HFF-Myc (cell line): ENCODE measurements around the gene SCMH1.

Experiments used
- DNase-seq: peaks from one replicate; pipeline ENCODE4 v3.0.0-alpha.2; 2011; ENCODE audit warnings: low read depth; ENCODE audit errors: extremely low read depth
- H3K4me3 ChIP-seq: replicated peaks from 2 replicates; pipeline ENCODE4 v1.5.1; 2011; ENCODE audit warnings: low read depth, mild to moderate bottlenecking, control low read depth, low read length
- TF ChIP-seq, protein P1 (sequence below): IDR thresholded peaks from 2 replicates; pipeline ENCODE4 v1.5.1; 2012; ENCODE audit warnings: mild to moderate bottlenecking, low read depth, low read length, control low read depth; ENCODE audit errors: missing control alignments

SCMH1 gene

DNA sequence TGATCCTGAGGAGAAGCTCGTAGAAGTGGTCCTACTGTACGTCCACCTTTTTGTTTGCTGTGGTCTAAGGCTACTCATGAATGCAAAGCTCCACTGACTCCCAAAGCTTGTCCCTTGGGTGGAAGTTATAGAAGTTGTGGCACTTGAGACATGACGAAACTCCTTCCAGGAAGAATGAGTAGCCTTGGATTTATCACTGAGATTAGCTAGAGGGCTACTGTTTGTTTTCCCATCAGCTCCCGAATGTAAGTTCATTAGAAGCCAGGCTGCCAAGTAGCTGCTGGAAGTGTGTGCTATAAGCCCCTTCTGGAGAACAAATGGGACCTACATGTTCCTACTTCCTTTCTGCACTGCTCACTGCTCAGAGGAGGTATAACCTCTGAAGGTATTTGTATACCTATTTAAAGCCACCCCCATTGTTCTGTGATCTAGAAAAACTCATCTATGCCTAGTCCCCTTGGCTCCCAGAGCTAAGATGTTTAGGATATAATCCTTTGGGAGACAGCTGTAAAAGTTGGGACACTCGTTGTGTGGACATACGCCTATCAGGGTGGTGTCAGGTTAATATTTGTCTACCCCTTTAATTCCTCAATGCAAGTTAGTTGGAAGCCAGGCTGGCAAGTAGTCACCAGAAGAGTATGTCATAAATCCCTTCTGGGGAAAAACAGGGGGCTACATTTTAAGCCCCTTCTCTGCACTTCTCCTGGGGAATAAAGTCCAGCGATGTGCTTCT lies 72.9 kb downstream of the SCMH1 start:
- TF ChIP-seq, protein P1, sequence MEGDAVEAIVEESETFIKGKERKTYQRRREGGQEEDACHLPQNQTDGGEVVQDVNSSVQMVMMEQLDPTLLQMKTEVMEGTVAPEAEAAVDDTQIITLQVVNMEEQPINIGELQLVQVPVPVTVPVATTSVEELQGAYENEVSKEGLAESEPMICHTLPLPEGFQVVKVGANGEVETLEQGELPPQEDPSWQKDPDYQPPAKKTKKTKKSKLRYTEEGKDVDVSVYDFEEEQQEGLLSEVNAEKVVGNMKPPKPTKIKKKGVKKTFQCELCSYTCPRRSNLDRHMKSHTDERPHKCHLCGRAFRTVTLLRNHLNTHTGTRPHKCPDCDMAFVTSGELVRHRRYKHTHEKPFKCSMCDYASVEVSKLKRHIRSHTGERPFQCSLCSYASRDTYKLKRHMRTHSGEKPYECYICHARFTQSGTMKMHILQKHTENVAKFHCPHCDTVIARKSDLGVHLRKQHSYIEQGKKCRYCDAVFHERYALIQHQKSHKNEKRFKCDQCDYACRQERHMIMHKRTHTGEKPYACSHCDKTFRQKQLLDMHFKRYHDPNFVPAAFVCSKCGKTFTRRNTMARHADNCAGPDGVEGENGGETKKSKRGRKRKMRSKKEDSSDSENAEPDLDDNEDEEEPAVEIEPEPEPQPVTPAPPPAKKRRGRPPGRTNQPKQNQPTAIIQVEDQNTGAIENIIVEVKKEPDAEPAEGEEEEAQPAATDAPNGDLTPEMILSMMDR = no peak

DNA sequence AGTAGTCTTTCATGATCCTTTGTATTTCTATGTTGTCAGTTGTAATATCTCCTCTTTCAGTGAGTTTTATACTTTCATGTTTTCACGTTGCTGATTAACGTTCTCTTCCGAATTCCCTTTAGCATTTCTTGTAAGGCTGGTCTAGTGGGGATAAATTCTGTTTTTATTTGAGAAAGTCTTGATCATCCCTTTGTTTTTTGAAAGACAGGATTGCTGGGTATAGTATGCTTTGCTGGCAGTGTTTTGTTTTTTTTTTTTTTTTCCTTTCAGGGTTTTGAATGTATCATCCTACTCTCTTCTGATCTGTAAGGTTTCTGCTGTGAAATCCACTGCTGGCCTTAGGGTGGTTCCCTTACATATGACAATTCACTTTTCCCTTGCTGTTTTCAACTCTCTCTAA lies 74.4 kb downstream of the SCMH1 start:
- DNase-seq = no peak
- TF ChIP-seq, protein P1 = no peak
- H3K4me3 ChIP-seq = no peak overlapping the region

More for the DNA sequence above, 72.9 kb downstream of the SCMH1 start:
- no peak overlapping the region for H3K4me3 ChIP-seq
- DNase-seq = no peak

DNA sequence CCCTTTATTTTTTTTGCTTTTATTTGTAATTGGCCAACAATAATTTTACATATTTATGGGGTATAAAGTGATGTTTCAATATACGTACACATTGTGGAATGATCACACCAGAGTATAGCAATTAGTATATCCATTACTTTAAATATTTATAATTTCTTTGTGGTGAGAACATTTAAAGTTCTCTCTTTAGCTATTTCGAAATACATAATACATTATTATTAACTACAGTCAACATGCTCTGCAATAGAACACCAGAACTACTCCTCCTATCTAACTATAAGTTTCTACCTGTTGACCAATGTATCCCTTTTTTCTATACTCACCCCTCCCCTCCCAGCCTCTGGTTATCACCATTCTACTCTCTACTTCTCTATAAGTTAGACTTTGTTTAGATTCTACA lies 77.4 kb downstream of the SCMH1 start:
- TF ChIP-seq, protein P1 = no peak
- H3K4me3 ChIP-seq = no peak overlapping the region
- DNase-seq = no peak

DNA sequence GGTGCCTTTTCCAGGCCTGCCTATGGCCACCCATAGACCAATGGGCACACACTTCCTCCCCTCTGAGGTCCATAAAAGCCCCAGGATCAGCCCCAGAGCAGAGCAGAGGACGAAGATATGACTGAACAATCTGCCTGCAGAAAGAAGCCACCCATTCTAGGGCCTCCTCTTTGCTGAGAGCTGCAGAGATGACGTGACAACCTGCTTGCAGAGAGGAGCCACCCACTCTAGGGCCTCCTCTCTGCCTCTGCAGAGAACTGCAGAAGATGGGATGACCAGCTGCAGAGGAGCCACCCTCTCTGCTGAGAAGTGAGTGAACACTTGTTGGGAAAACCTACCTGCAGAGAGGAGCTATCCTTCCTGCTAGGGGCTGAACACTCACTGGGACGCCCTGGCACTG lies 79.7 kb downstream of the SCMH1 start:
- DNase-seq = no peak
- no peak overlapping the region for H3K4me3 ChIP-seq
- TF ChIP-seq, protein P1 = no peak

DNA sequence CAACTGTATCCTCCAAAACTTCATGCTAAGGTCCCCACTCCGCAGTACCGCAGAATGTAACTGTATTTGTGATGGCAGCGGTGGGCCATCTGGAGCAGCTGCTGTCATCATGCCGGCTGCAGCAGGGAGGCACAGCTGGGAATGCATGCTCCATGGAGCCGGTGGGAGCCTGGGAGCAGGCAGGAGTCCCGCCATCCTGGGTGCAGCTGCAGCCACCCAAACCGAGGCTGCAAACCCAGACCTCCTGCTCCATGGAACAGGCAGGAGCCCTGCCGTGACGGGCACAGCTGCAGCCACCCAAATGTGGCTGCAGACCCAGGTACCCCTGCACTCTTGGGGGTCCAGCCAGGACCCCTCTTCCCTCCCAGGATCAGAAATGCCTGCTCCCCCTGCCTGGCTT lies 80.3 kb downstream of the SCMH1 start:
- TF ChIP-seq, protein P1 = no peak
- DNase-seq = no peak
- H3K4me3 ChIP-seq = no peak overlapping the region

DNA sequence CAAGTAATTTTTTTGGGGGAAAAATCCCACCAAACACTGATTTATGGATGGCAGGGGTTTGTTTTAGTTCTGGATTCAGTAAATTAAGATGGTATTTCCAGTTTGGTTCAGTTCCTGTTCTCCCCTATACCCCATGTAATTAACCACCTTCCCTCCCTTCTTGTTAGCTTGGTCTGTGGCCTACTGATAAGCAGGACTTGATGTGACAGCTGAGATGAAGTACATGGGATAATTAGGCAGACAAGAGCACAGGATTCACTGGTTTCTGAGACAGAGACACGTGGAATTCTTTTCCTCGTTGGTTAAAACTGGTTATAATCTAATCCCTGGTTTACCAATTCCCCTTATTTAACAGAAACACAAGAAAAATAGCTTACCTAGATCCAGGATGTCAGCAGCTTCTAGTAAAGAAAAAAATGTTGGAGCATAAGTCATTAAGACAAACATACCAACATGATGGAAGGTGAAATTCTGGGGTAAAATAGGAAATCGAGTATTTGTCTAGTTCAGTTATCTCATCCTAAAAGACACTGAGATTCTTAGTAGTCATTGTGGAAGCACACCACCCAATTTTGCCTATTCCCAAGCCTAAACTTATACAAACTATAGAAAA lies 81.5 kb downstream of the SCMH1 start:
- H3K4me3 ChIP-seq = no peak overlapping the region
- TF ChIP-seq, protein P1 = no peak
- no peak for DNase-seq

DNA sequence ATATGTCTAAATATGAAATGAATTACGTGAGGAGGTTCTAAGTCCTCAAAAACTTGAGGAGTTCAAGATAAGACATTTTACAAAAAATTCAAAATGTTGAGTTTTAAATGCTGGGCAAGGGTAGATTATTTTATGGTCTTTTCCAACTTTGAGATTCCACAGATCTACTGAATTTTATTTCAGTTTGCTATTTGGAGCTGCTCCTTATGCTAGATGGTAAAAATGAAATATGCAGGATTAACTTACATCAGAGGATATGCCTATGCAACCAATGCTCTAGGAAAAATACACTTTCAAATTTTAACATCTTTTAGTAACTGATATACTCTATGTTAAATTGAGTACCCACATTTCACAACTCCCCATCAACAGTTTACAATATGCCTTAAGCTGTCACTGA lies 83.1 kb downstream of the SCMH1 start:
- no peak for DNase-seq
- H3K4me3 ChIP-seq = no peak overlapping the region
- TF ChIP-seq, protein P1 = no peak
